PC-3 (cell line): ENCODE measurements around the gene ADAMTS16. TPM values are rescaled to one million over a fixed set of nuclear protein-coding genes. Genes with fewer than 3 reads are reported as not detected.

Experiments
- ATAC-seq: fragments of 200-7000 bp; cut with Tn5 transposase; 2 replicates; pipeline ENCODE4 v1.9.1; 2020; ENCODE audit warnings: mild to moderate bottlenecking, moderate library complexity
- Bru-seq: library from RNA; stranded (reverse); fragments of 400-500 nt; gene quantifications from one replicate; lab custom pipeline; 2021; lab: Mats Ljungman, UMichigan
- BruChase-seq, 2 experiments: library from RNA; stranded (reverse); fragments of 400-500 nt; gene quantifications; one replicate each; lab custom pipeline; 2021; lab: Mats Ljungman, UMichigan
- BruUV-seq: library from RNA; stranded (reverse); fragments of 400-500 nt; replicated peaks from 2 replicates; lab custom pipeline; 2021; lab: Mats Ljungman, UMichigan
- CTCF ChIA-PET: fragments of 300-600 bp; sonication (Branson Sonifier 250); formaldehyde crosslinking; loops from one replicate; lab custom pipeline; 2022; ENCODE audit warnings: antibody characterized with exemption; lab: Charles Lee
- POLR2A ChIA-PET: fragments of 300-600 bp; sonication (Branson Sonifier 250); formaldehyde crosslinking; loops from one replicate; lab custom pipeline; 2022; ENCODE audit warnings: antibody characterized with exemption; ENCODE audit not compliant: unreplicated experiment; lab: Charles Lee
- DNase-seq: peaks from one replicate; pipeline ENCODE4 v3.0.0-alpha.2; 2015
- H2AFZ ChIP-seq: fragments of 300-600 bp; sonication (generic); 2 replicates; pipeline ENCODE4 v1.6.0; 2016; ENCODE audit warnings: antibody characterized with exemption, low read length
- H3F3A ChIP-seq: fragments of 300-600 bp; sonication (generic); one replicate; pipeline ENCODE4 v1.6.0; 2017; ENCODE audit warnings: antibody characterized with exemption, low read length, control low read depth, mild to moderate bottlenecking; ENCODE audit not compliant: unreplicated experiment
- H3K27ac ChIP-seq: fragments of 300-600 bp; sonication (generic); 2 replicates; pipeline ENCODE4 v1.5.1; 2016; ENCODE audit warnings: mild to moderate bottlenecking, low read length
- H3K27me3 ChIP-seq: fragments of 300-600 bp; sonication (generic); 2 replicates; pipeline ENCODE4 v1.6.1; 2016; ENCODE audit warnings: low read length, mixed read lengths
- H3K36me3 ChIP-seq: fragments of 300-600 bp; sonication (generic); 2 replicates; pipeline ENCODE4 v1.6.1; 2016; ENCODE audit warnings: low read depth, mixed run types, low read length, mixed read lengths
- H3K4me1 ChIP-seq: fragments of 300-600 bp; sonication (generic); 2 replicates; pipeline ENCODE4 v1.5.1; 2016; ENCODE audit warnings: low read length; ENCODE audit not compliant: insufficient read depth
- H3K4me2 ChIP-seq: fragments of 300-600 bp; sonication (generic); 2 replicates; pipeline ENCODE4 v1.6.0; 2016; ENCODE audit warnings: low read length
- H3K4me3 ChIP-seq: fragments of 300-600 bp; sonication (generic); 2 replicates; pipeline ENCODE4 v1.5.1; 2016; ENCODE audit warnings: mild to moderate bottlenecking, low read length, mixed read lengths
- H3K79me2 ChIP-seq: fragments of 300-600 bp; sonication (generic); 2 replicates; pipeline ENCODE4 v1.6.1; 2017; ENCODE audit warnings: low read length, mixed read lengths
- H3K9ac ChIP-seq: fragments of 300-600 bp; sonication (generic); 2 replicates; pipeline ENCODE4 v1.6.0; 2016; ENCODE audit warnings: mild to moderate bottlenecking, low read length
- H3K9me2 ChIP-seq: fragments of 300-600 bp; sonication (generic); replicated peaks from 2 replicates; pipeline ENCODE4 v1.6.1; 2016; ENCODE audit warnings: mixed run types, low read length, mixed read lengths
- H3K9me3 ChIP-seq: fragments of 300-600 bp; sonication (generic); 2 replicates; pipeline ENCODE4 v1.6.1; 2016; ENCODE audit warnings: low read length, mixed read lengths
- H4K20me1 ChIP-seq: fragments of 300-600 bp; sonication (generic); 2 replicates; pipeline ENCODE4 v1.6.1; 2016; ENCODE audit warnings: low read length, mixed read lengths
- CTCF ChIP-seq: fragments of 300-600 bp; sonication (generic); conservative IDR thresholded peaks from 2 replicates; pipeline ENCODE4 v1.5.1; 2017; ENCODE audit warnings: antibody characterized with exemption, low read depth, mild to moderate bottlenecking, low read length
- EZH2 ChIP-seq: fragments of 300-600 bp; sonication (generic); IDR thresholded peaks from one replicate; pipeline ENCODE4 v1.6.1; 2017; ENCODE audit warnings: antibody characterized with exemption, mild to moderate bottlenecking, low read length; ENCODE audit not compliant: unreplicated experiment
- EZH2phosphoT487 ChIP-seq: fragments of 300-600 bp; sonication (generic); IDR thresholded peaks from 2 replicates; pipeline ENCODE4 v1.6.1; 2018; ENCODE audit warnings: mild to moderate bottlenecking, antibody characterized with exemption, low read length, borderline replicate concordance
- intact Hi-C: fragments of 100-400 bp; cut with micrococcal nuclease; formaldehyde crosslinking; loops from 2 replicates; pipeline ENCODE4 v1.9.0; 2023
- long read RNA-seq: library from polyadenylated mRNA; unstranded; transcript quantifications from one replicate; pipeline ENCODE4 v2.0.0, GENCODE V29; 2021; ENCODE audit not compliant: unreplicated experiment
- total RNA-seq: library from RNA; depleted of rRNA; stranded (reverse); fragments of >200 nt; gene quantifications from 2 replicates; pipeline ENCODE4 v1.2.3, GENCODE V29; 2014; rRNA removed

ADAMTS16 gene
- total RNA-seq, result 1.7 and 2.0 TPM in 2 replicates
- Bru-seq, nascent RNA, result percentile 43 among the genes with signal in this experiment
- percentile 32 among the genes with signal in this experiment for BruChase-seq, experiment 1, labeled RNA remaining after a 6-hour chase
- BruChase-seq, experiment 2, labeled RNA remaining after a 2-hour chase, result percentile 45 among the genes with signal in this experiment
- long read RNA-seq, partial matches to known transcripts, result 1 of 2 reads
- long read RNA-seq, other reads (novel, unspliced or antisense), result 1 of 2 reads

GRCh38 chr5:5139777-5140478 is at the start of gene ADAMTS16:
ADAMTS16 (plus strand) TSS chr5:5140330; CDS start chr5:5140468, 138 bp downstream.
- H3K4me2 ChIP-seq, result peak within 1 kb of the TSS; percentile 78
- ATAC-seq, result no peak; the same call in 1 of the 2 replicates
- H3K9me2 ChIP-seq, result no peaks in the 10 kb centered on the region
- H3F3A ChIP-seq, result no peaks in the 10 kb centered on the region
- ChIA-PET POLR2A (interaction anchor here (0.6 to 0.7 kb wide), 2 partner anchors 23 to 231 kb away, joined by 3 to 9 read pairs; no protein-coding TSS in a partner anchor), CTCF (no interaction called here)
- no peaks in the 10 kb centered on the region for H3K36me3 ChIP-seq
- H3K9ac ChIP-seq, result no peak within 1 kb of the TSS
- peak within 1 kb of the TSS; percentile 62 for H3K4me3 ChIP-seq
- no peaks in the 10 kb centered on the region for H3K79me2 ChIP-seq
- TF ChIP-seq CTCF (no peak), EZH2 (no peak), EZH2phosphoT487 (no peak)
- peaks cover 26% of the 10 kb centered on the region for H3K27me3 ChIP-seq
- peak within 1 kb of the TSS; percentile 59 for H2AFZ ChIP-seq
- no peaks in the 10 kb centered on the region for H4K20me1 ChIP-seq
- DNase-seq, result no peak
- intact Hi-C loops, result loop anchor here (2.0 kb wide), 1 partner anchor 261 kb away; no protein-coding TSS in a partner anchor
- no peak within 1 kb of the TSS for H3K27ac ChIP-seq
- H3K9me3 ChIP-seq, result no peaks in the 10 kb centered on the region
- H3K4me1 ChIP-seq, result peaks cover 25% of the 10 kb centered on the region
- no TSS peak for BruUV-seq

- H3K27ac ChIP-seq, result no peak overlapping the region
- no peaks in the 10 kb centered on the region for H4K20me1 ChIP-seq
- no peaks in the 10 kb centered on the region for H3K9me3 ChIP-seq
- H3K4me1 ChIP-seq, result no peaks in the 10 kb centered on the region
- H3F3A ChIP-seq, result no peaks in the 10 kb centered on the region
- no peak overlapping the region for H2AFZ ChIP-seq
- no peaks in the 10 kb centered on the region for H3K79me2 ChIP-seq
- DNase-seq (no peak), ATAC-seq (no peak)
- BruUV-seq, result no TSS peak
- TF ChIP-seq EZH2 (no peak), EZH2phosphoT487 (no peak), CTCF (no peak)
- H3K27me3 ChIP-seq, result peaks cover 47% of the 10 kb centered on the region
- intact Hi-C loops, result no loop called here
- no peak overlapping the region for H3K4me3 ChIP-seq
- ChIA-PET CTCF (no interaction called here), POLR2A (no interaction called here)
- H3K4me2 ChIP-seq, result no peak overlapping the region
- H3K9me2 ChIP-seq, result no peaks in the 10 kb centered on the region
- H3K36me3 ChIP-seq, result no peaks in the 10 kb centered on the region
- no peak overlapping the region for H3K9ac ChIP-seq
Observed at GRCh38 chr5:5092149-5092548, 48.0 kb upstream of the ADAMTS16 start.
